Measurements from ENCODE around the gene MIDN.
A peak's percentile ranks its signal among the peaks of the same experiment; 100 is the strongest.
"Not testable (repeated sequence)": the region's sequence is repeated elsewhere in the genome, so short reads cannot be mapped to it uniquely, and the experiment has no call there.

The MIDN gene

DNA sequence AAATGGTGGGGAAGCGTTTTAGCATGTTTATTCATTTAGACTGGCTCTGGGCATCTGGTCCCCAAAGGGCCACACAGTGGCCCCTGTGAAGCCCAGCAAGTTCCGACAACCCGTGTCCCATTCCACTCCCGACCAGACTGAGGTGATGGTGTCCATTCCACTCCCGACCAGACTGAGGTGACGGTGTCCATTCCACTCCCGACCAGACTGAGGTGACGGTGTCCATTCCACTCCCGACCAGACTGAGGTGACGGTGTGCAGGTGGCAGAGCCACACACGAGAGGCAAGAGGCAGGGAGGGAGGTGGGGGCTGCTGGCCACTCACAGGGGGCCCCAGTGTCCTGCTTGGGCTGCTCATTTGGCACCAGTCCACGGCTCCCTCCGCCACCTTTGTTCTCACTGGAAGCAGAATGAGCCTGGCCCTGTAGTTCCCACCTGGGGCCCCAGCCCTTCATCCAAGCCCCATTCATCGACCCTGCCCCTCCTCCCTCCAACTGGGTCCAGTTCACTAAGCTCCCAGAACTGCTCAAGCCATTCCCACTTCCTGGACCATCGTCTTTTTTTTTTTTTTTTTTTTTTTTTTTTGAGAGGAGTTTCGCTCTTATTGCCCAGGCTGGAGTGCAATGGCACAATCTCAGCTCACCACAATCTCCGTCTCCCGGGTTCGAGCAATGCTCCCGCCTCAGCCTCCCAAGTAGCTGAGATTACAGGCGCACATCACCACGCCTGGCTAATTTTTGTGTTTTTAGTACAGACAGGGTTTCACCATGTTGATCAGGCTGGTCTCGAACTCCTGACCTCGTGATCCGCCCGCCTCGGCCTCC is 1.9 kb upstream of the MIDN start:
- DNase-seq, result not testable (repeated sequence)

DNA sequence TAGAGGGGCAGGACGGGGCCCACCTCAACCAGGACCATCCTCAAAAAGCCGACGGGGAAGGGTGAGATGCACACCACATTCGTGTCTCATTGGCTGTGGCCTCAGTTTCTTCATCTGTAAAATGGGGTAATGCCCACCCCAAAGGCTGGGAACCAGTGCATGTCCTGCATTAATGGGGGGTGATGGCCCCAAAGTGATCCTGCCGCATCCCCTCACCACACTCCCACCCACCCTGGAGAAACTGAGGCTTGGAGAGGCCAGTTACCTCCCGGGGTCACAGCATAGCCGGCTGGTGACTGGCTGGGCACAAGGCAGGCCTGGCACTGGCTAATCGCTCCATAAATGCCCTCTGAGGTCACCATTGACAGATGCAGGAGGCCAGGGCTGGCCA is 640 bp upstream of the MIDN start:
- no peak for DNase-seq

DNA sequence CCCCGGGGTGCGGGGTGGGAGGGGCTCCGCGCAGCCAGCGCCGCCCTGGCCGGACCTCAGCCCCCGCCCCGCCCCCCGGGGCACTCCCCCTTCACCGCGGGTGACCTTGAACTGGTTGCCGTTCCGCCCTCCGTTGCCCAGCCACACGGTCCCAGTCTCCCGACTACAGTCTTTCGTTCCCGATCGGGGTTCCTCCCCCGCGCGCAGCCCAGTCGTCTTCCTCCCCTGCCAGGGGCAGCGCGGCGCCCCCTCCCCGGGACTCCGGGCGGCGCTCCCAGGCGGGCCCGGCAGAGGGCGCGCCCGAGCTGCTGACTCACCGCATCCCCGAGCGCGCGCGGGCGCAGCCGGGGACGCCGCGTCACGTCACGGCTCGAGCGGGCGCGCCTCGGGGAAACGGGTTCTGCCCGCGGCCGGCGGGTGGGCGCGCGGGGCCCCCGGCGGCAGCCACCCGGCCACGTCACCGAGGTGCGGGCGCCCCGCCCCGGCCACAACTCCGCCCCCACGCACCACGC is 459 bp downstream of the MIDN start:
- peak; percentile 65 for DNase-seq

DNA sequence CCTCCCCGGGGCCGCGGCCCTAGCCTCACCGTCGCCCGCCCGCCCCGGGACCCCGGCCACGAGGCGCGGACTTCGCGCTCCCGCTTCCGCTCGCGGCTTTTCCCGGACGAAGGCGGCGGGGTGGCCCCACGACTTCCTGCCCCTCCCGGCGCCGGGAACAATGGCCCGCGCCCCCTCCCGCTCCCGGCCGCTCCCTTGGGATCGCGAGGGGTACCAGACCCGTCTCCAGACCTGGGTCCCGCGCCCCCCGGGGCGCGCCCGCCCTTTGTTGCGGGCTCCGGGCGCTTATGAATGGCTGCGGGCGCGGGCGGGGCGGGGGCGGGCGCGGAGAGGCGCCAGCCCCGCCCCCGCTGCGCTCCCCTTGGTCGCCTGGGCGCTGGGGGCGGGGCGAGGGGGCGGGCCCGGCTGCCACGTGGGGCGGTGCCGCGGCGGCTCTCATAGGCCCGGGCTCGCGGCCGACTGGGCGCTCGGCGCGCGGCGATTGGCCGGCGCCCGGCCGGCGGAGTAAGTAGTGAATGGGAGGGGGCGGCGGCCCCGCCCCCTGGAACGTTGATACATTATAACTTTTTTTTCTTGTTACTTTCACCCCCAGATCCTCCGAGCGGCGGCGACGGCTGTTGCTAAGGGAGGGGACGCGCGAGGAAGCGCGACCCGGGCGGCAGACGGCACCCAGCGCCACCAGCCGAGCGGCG is 1.1 kb downstream of the MIDN start:
- DNase-seq, result peak; percentile 94

DNA sequence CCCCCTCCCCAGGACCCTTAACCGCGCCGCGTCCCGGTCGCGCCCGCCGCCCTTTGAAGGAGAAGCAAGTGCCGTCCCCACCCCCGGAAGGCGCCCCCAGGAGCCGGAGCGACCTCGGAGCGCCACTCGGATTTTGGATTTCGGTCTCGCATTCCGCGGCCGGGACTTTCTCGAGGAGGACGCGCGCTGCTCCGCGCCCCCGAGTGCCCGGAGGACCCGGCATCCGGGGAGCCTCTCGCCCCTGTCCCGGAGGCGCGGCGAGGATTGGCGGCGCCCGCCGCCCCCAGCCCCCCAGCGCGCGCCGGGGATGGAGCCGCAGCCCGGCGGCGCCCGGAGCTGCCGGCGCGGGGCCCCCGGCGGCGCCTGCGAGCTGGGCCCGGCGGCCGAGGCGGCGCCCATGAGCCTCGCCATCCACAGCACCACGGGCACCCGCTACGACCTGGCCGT is 1.6 kb downstream of the MIDN start:
- DNase-seq, result no peak

DNA sequence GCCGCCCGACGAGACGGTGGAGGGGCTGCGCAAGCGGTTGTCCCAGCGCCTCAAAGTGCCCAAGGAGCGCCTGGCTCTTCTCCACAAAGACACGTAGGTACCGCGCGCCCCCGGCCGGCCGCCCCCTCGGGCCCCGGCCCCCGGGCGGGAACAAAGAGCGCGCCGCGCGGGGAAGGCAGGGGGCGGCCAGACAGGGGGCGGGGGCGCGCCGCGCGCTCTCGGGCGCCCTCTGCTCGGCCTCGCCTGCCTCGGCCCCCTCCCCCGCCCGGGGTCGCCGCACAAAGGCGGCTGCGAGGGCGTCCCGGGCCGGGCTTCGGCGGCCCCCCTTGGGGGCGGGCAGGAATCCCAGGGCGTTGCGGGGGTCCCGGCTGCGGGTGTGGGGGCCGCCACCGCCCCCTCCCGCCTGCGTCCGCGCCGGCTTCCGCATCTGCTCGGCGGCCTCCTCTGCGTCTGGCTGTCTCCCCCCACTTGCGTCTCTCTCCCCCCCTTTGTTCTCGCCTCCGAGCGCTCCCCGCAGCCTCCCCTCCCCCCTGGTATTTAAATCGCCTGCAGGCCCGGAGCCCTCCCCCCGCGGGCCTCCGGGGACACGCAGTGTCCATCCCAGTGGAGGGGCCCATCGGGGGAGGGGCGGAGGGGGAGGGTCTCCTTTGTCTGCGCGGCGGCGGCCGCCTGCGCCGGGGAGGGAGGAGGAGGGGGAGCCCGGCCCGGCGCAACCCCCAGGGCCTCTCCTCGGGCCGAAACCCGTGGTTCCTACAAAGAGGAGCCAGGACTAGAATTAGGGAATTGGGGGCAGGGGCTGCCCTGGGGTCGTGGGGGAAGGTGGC is 2.3 kb downstream of the MIDN start:
- DNase-seq, result peak; percentile 41

DNA sequence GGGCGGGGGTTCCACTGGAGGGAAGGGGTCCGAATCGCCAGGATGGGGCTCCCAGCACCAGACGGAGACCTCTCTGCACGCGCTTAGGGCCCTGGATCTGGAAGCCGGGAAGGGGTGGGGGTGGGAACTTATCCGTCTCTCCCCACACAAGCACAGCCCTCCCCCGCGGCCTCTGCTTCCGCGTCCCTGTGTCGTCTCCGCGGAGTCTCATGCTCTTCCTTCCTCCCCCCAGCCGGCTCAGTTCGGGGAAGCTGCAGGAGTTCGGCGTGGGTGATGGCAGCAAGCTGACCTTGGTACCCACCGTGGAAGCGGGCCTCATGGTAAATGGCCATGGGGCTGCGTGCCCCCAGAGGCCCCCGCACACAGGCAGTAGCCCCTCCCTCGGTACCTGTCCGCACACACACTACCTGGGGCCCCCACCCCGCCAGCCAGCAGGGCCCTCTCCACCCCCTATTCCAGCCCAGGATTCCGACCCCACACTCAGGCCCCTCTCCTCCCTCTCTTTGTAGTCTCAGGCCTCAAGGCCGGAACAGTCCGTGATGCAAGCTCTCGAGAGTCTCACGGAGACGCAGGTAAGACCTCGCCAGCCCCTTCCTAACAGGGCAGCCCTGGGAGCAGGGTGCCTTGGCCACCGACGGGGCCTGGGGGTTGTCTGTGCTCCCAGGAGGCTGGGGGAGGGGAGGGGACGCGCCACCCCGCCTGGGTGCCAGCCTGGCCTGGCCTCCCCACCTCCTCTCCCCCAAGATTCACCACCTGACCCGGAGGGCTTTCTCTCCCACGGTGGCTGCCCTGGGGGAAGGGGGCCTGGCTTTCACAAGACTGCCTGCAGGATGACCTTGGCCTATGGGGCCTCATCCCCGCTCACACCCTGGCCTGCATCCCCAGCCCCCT is 3.2 kb downstream of the MIDN start:
- no peak for DNase-seq

DNA sequence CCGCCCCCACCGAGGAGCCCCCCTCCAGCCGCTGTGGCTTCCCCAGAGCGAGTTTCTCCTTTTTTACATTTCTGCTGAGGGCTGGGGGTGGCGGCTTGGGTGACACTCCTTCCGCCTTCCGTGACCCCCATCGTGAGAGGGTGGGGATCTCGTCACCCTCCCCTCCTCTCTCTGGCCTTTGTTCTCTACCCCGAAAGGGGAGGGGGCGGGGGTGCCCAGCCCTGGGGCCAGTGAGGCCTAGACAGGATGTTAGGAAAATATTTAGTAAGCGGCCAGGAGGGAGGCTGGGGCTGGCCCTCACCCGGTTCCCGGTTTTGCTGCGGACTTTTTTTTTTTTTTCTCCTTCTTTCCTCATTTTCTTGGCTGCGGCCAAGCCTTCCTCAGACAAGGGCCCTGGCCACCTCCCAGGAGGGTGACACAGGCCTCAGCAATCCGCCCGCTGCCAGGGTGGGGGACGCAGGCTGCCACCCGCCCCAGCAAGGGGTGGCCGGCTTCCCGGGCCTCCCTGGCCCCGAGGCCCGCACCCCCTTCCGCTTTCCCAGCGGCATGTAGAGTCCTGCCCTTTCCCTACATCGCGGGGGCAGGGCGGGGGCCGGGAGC is 3.9 kb downstream of the MIDN start:
- DNase-seq, result no peak

DNA sequence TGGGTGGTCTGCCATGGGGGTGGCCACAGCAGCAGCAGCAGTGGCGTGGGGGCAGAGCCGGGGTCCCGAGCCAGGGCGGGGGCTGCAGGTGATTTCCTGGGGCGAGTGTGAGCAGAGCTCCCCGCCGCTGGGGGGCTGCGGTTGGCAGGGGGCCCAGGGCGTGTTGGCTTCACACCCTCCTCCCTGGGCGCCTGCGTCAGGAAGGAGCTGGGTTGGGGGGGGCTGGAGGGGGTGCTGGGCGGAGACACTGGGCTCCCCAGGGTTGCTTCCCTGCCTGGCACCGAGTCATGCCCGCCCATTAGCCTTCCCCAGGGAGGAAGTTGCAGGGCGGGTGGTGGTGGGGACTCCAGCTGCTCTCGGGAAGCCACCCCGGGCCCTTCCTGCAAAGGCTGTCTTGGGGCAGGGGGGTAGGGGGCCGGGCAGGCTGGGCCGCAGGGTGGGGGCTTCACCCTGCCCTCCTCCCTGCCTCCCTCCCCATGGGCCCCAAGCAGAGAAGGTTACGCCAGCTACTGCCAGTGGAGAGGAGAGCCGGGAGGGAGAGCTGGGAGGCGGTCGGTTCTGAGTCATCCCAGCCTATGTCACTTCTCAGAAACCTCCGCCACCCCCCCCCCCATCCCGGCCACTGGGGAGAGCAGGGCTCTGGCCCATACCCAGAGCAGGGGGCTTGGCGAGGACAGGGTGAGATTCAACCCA is 4.6 kb downstream of the MIDN start:
- DNase-seq, result no peak

DNA sequence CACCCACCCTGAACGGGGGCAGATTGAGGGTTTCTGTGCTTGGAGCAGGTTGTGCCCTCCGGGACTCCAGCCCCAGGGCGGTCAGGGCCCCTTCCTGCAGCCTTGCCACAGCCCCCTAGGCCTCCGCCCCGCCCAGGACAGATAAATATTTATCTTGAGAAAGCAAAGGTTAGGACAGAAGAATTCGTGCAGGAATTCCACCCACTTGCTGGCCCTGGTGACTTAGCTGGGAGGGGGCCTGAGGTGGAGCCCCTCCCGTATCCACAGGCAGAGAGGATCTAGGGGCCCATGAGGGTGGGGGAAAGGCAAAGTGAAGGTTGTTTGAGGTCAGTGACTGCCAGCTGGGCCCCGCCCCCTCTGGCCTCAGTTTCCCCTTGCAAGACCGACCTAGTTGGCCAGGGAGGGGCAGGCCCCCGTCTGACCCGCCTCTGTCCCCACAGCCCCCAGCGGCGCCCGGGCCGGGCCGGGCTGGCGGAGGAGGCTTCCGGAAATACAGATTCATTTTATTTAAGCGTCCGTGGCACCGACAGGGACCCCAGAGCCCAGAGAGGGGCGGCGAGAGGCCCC is 5.2 kb downstream of the MIDN start:
- no peak for DNase-seq

DNA sequence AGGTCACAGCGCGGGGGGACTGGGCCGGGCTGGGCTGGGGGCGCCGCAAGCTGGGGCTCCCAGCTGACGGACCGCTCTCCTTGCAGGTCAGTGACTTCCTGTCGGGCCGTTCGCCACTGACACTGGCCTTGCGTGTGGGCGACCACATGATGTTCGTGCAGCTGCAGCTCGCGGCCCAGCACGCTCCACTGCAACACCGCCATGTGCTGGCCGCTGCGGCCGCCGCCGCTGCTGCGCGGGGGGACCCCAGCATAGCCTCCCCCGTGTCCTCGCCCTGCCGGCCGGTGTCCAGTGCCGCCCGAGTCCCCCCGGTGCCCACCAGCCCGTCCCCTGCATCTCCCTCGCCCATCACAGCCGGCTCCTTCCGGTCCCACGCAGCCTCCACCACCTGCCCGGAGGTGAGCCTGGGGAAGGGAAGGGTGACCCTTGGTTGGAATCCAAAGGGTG is 5.7 kb downstream of the MIDN start:
- no peak for DNase-seq

DNA sequence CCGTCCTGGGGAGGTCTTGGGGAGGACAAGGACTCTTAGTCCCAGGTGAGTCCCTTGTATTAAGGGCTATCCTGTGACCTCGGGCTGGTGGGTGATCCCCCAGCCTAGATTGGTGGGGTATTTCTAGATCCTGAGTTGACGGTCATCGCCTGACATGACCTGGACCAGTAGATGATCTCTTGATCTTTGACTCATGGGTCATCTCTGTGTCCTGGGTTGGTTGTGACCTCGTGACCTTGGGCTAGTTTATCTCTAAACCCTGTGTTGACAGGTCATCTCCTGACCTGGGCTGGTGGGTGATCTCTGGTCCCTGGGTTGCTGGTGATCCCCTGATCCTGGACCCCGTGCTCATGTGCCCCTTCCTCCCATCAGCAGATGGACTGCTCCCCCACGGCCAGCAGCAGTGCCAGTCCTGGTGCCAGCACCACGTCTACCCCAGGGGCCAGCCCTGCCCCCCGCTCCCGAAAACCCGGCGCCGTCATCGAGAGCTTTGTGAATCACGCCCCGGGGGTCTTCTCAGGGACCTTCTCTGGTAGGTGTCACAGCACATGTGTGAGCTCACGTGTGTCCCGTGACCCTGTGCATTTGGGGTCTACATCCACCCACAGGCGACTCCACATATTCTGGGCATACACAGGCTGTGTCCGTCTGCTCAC is 6.3 kb downstream of the MIDN start:
- DNase-seq, result no peak

DNA sequence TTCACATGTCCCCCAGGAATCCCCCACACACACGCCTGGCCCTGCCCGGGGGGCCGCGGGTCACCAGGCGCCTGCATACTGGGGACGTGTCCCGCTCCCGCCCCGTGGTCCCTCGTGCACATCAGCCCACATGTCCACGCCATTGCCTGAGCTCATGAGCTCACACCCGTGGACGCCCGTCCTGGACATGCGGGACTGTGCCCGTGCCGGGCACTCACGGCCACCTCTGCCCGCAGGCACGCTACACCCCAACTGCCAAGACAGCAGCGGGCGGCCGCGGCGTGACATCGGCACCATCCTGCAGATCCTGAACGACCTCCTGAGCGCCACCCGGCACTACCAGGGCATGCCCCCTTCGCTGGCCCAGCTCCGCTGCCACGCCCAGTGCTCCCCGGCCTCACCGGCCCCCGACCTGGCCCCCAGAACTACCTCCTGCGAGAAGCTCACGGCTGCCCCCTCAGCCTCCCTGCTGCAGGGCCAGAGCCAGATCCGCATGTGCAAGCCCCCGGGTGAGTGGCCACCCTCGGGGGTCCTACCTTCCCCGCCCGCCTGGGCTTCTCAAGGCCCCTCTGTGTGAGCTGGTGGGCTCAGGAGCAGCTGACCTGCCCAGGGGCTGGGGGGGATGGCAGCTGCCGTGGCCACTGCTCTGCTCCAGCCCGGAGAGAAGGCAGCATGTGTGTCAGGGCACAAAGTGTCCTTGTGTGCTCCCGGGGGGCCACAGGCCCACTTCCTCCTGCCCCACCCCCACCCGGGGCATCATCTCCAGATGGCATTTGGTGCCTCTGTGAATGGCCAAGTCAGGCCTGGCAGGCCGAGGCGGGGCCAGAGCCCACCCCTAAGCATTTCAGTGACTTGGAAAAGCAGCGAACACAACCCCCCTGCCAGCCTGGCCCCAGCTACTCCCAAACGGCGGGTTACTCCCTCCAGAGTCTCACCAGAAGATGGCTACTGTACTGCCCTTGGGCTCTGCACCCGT is 7.1 kb downstream of the MIDN start:
- no peak for DNase-seq

DNA sequence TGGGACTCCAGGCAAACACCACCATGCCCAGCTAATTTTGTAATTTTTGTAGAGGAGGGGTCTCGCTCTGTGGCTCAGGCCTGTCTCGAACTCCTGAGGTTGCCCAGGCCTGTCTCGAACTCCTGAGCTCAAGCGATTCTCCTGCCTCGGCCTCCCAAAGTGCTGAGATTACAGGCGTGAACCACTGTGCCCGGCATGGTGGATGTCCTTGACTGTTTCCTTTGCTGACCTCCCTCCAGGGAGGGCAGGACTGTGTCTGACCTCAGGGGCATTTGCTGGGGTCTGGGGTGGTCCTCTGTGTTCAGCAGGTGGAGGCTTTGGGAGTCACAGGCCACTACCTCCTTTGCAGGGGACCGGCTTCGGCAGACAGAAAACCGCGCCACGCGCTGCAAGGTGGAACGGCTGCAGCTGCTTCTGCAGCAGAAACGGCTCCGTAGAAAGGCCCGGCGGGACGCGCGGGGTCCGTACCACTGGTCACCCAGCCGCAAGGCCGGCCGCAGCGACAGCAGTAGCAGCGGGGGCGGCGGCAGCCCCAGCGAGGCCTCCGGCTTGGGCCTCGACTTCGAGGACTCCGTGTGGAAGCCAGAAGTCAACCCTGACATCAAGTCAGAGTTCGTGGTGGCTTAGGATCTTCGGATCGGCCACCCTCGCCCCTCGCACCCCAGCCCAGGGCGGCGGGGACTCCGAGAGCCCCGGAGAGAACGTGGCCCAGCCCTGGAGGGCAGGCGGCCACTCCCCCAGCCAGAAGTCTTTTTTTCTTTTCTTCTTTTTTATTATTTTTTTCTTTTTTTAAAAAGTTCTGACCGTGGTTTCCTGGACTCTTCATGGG is 8.5 kb downstream of the MIDN start:
- no peak for DNase-seq

DNA sequence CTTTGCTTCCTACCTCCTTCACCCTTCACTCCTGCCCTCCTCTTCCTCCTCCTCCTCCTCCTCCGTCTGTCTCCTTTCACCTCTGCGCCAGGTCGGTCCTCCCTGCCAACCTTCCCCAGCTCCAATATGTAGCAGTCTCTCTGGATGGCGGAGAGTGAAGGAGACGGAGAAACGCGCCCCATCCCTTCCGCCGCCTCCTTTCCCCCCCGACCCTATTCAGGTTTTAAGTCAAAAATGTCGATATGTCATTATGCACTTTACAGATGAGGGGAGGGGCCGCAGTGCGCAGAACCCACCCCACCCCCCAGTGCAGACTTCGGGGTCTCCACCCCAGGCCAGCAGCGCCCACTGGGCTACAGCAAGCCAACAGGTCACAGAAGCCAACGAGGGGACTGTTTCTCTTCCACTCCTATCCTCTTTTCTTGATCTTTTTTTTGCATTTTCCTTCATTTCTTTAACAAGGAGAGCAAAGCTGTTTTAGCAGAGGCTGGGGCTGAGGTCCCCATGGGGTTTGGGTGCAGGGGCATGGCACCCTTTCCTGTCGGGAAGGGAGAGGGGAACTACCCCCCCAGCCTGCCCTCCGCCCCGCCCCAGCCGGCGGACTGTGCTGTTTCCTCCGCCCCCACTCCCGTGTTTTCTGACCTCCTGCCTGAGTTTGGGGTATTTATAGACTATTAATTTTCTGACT is 9.2 kb downstream of the MIDN start:
- DNase-seq, result no peak

DNA sequence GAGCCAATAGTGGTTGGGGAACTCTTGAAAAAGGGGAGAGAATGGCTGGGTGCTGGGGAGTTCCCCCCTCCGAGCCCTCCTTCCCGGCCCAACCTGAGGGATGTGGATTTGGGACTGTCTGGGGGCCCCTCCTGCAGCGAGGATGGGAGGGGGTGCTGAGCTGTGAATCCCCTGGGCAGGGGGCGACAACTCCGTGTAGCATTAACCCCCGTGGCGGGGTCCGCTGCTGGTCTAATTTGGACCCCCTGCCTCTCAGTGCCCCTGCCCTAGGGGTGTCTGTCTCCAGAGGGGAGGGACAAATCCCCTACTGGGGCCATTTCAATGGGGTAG is 9.7 kb downstream of the MIDN start:
- no peak for DNase-seq

DNA sequence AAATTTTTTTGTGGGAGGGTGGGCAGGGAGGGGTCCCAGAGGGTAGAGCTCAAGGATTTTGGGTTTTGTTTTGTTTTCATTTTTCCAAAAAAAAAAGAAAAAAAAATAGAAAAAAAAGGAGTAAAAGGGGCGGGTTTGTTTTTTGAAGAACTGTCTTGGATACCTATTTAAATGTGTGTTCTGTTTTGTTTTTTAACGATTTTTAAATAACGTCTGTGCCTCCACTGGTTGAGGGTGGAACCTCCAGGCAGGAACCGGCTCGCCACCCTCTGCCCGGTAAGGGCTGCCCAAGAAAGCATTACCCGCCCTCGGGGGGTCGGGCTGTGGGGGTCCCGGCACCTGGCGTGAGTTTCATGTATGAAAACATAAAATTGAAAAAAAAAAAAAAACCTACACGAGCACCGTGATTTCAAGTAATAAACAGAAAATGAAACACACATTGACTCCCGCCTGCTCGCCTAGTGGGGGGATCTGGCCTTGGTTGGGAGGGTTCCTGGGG is 10.4 kb downstream of the MIDN start:
- DNase-seq, result no peak

Data from NCI-H1105 (cell line).